ENCODE data around the gene RHBDF2.

- TF ChIP-seq CTCF (IDR thresholded peaks at IDR 0.05; ENCODE audit: low read length) = no peak
- no peak for TF ChIP-seq EZH2 (optimal IDR thresholded peaks at IDR 0.05; ENCODE audit: low read depth, low read length)
Observed at GRCh38 chr17:76472726-76473125, 28.5 kb downstream of the RHBDF2 start.

Measured in MM.1S (cell line).